Dermis blood vessel endothelial cell (primary cell): ENCODE measurements around the gene DAB2. TPM values are rescaled to one million over a fixed set of nuclear protein-coding genes. Genes with fewer than 3 reads are reported as not detected.
A peak's percentile ranks its signal among the peaks of the same experiment; 100 is the strongest.

Experiments used
- DNase-seq: peaks from one replicate; pipeline ENCODE4 v3.0.0; 2010
- total RNA-seq: library from RNA; depleted of rRNA; stranded (reverse); fragments of >200 nt; gene quantifications from 2 replicates; pipeline ENCODE4 v1.2.3, GENCODE V29; 2014

Gene DAB2
- total RNA-seq, 1 donor from 2014 or later = 129 TPM

DNA sequence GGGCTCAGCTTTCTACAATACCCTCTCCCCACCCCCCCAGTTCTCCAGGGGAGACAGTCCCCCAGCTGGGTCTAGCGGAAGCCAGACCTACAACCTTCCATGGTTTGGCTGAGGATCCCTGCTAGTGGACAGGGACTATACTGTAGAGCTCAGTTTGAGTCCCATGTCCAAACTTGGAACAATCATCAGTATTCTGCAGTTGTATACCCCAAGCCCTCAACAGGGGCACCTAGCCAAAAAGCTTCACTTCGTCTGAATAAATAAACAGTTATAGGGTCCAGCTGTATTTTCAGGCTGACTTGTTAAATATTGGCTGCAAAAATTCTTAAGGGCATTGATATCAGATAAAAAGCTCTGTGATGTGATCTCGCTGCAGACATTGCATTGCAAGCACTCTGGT is 45.1 kb downstream of the DAB2 start:
- DNase-seq = no peak

- DNase-seq = no peak
Observed at GRCh38 chr5:39377613-39378012, 47.2 kb downstream of the DAB2 start.

DNA sequence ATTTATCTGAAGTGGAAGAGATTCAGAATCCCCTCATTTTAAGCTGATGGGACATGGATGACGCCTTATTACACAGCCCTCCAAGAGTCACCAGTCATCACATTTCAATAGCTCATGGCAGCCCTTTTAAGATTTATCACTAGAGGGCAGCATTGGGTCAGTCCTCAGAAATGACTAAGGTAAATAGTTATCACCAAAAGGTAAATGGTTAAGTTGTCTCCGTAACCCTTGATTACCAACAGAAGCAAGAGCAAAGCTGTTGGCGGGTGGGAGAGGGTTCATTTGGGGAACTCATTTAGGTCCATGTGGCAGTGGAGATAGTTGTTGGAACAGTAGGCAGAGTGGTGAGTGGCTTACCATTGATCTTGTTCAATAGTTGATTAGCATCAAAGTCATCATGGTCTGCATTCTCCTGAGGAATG is 48.5 kb downstream of the DAB2 start:
- DNase-seq = peak; percentile 79

DNA sequence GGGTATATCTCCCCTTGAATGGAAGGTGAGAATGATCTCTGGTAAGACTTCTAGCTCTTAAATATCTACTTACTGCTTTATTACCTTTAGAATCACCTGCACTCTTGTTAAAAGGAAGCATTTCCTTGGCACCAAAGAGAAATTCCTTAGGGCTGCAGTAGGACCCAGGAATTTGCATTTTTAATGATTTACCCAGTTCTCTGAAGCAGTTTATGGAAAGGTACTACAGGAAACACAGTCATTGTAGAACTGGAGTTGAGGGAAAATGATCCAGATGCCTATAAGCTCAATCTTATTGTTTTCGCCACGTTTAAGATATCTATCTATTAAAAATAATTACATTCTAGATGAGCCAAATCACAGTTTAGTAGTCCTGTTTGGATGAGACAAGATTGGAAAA is 51.0 kb downstream of the DAB2 start:
- no peak for DNase-seq

DNA sequence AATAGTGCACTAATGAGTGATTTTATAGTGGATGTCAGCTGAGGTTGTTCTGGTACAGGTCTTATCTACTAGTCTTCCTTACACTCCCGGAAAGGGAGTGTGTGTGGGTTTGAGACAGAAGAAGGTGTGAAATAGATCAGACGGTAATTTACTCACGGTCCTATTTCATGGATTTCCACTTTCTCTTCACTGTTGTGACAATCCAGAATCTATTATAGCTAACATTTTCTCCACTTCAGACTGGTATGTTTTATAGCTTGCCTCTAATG is 53.5 kb downstream of the DAB2 start:
- no peak for DNase-seq

- DNase-seq = no peak
Observed at GRCh38 chr5:39370555-39371366, 54.0 kb downstream of the DAB2 start.

GRCh38 chr5:39369123-39369815 is 55.5 kb downstream of the DAB2 start:
- no peak for DNase-seq

DNA sequence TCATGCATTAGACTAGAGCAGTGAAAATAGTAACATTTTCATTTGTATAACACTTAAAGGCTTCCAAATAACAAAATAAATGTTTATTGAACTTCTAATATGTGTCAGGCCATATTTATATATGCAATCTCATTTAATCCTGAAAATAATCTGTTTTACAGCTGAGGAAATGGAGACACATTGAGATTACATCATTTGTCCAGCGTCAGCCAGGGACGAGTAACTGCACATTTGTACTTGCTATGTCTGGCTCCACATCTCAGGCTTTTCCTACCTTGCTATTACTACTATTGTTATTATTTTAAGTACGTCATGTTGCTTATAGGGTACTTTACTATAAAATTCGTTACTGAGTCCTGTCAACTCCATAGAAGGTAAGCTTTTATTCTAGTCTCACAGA is 56.7 kb downstream of the DAB2 start:
- no peak for DNase-seq

GRCh38 chr5:39367711-39368110 is 57.1 kb downstream of the DAB2 start:
- DNase-seq = no peak

GRCh38 chr5:39364367-39364766 is 60.4 kb downstream of the DAB2 start, which contains the start of gene C9:
Gene C9 (minus strand): TSS chr5:39364495. CDS start chr5:39364464, 31 bp downstream.
- no peak for DNase-seq

DNA sequence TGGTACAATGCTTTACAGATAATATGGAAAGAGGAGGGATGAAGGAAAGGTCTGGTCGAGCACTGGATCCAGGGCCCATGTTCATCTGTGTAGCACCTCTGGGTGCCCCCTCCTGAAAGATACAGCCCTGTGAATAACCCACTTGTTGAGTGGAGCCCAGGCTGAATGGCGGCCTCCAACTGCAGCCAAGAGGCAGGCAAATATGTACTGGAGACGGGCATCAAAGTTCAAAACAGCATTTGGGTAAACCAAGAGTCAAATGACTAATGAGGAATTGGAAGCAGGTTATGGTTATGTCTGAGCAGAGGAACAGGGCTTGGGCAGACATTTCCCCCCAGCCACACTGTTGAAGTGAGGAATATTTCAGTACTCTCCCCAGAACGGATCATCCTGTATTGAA is 61.6 kb downstream of the DAB2 start:
- no peak for DNase-seq

DNA sequence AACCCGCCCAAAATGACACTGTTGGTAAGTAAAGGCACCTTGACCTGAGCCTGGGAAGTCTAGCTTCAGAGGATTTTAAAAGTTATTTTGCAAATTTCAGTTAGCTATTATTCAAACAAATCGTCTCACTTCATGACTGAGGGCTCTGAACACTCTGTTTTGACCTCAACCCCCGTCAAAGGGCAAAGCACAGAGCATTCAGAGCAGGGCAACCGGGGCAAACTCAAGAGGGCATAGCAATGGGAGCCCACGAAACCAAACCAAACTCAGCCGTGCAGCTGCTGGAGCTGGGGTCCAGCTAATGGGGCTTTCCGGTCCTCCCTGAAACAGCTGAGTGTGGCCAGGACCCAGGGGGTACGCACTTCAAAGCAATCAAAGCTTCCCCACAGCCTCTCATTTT is 62.1 kb downstream of the DAB2 start:
- no peak for DNase-seq

DNA sequence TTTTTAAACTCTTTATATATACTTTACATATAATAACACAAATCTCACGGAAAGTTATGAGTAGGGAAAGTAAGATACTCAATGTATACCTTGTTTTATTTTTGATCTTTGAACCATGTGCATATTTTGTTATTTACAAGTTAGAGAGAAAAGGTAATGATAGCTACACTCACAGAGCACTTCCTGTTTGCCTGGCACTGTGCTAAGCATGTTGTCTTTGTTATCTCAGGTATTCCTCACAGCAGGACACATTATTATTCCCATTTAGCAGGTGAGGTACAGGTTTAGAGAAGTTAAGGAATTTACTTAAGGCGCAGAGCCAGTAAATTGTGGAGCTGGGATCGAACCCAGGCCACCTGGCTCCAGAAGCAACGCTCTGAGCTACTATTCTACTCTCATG is 63.5 kb downstream of the DAB2 start:
- DNase-seq = no peak

DNA sequence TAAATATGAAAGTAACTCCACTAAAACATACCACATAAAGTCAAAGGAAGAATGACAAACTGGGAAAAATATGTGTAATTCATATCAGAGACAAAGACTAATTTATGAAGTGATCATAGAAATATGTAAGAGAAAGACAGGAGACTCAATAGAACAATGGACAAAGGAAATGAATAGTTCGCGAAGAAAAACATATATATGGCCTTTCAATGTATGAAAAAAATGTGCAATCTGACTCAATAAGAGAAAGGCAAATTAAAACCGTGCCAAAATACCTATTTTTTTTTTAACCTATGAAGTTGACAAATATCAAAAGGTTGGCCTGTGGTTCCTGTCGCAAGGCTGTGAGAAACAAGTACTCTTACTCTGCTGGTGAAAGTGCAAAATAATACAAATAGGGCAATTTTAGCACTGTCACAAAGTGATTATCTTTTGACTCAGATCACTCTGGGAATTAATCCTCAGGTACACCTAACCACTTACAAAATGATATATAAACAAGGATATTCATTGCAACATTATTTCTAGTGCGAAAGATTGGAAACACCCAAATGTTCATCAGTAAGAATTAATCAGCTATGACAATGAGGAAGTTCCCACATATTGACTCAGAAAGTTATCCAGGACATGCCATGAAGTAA is 64.2 kb downstream of the DAB2 start:
- DNase-seq = peak; percentile 75

DNA sequence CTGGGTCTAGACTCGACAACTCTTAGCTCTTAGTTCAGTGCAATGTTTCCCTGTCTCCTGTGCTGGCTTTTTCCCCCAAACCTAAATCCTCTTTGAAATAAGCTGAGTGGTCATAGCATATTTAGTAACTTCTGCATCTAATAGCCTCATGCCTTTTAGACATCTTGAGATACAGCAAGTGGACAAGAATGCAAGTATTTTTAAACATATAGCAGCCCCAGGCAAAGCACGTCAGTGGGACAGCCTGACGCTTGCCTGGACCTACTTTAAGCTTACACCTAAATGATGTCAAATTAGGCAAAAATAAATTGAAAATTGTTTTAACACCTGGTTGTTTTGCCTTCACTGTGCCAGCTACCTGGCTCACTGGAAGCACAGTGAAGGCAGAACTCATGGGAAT is 68.5 kb downstream of the DAB2 start:
- no peak for DNase-seq

DNA sequence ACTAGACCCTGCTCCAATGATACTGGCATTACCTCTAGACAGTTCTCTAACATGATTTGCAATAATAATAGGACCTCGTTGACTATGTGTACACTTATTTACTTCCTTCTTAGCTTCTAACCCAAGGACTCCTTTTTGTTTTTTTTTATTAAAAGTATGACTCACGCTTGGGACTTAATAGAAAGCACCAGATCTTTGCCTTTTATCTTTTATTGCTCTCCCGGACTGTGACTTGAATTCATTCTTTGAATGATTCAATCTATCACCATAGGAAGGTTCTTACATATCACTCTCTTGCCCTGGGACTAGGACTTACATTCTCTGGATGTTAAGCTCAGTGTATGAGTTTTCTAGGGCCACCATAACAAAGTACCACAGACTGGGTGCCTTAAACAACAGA is 69.5 kb downstream of the DAB2 start:
- DNase-seq = peak; percentile 50

- peak; percentile 37 for DNase-seq
Observed at GRCh38 chr5:39353717-39354399, 70.9 kb downstream of the DAB2 start.

- DNase-seq = peak; percentile 52
Observed at GRCh38 chr5:39352951-39353350, 71.8 kb downstream of the DAB2 start.

- DNase-seq = no peak
Observed at GRCh38 chr5:39352170-39352569, 72.6 kb downstream of the DAB2 start.

DNA sequence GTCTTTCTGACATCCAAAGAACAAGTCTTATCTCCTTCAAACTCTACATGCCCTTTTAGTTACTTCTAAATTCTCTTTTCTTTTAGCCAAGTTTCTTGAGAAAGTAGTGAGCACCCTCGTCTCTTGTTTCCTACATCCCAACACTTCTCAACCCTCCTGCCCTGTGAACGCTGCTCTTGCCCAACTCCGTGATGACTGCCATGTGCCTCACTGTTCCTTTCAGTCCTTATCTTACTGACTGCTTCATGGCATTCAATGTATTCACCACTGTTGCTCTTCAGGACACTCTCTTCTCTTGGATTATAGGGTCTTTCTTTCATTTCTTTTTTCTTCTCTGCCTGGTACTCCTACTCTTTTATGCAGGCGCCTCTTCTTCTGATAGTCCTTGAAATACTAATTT is 75.3 kb downstream of the DAB2 start:
- DNase-seq = no peak

DNA sequence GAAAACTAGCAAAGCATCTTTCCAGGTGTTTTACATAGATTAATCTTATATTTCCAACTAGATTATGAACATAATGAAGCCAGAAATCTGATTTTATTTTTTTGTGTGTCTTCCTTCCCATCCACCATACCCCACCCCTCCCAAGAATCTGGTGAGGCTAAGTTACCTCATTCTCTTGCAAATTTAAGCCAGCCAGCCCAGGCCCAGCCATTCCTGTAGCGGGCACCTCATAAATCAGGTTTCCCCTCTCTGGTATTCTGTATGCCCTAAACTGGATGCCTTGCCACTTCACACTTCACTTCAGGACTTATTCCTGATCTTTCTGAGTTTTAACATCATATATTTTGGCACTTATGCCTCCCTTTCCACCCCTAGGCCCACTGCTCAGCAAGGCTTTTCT is 82.3 kb downstream of the DAB2 start:
- DNase-seq = no peak

DNA sequence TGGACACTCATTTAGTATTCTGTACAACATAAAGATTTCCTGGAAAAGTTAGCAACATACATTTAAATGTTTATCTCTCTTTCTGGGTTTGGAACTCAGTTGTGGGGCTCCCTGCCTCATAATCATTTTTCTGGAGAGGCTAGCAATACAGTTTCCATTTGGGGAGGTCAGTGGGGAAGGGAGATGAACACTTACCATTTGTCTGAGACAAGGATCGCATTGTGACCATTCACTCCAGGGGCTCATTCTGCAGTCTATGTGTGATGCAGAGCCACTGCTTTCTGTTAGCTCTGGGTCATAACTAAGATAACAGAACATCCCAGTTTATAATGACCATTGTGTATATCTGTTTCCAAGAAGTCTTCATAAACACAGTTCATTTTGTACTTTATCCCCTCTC is 82.9 kb downstream of the DAB2 start:
- DNase-seq = no peak

DNA sequence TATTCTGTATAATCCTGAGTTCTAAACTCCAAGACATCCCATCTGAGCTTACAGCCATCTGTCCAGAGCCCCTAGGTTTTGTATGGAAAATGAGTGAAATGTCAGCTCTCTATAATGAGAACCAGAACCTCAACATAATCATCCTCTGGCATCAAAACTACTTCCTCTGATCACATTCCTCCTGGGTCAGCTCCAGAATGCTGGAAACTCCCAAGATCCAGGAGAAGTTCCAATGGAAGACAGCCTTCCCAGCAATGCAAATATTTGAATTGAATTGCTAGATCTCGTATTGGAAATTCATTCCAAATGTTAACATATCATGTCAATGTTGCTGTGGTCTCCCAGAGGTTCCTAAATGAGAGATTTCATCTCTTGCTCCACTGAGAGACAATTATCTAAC is 84.3 kb downstream of the DAB2 start:
- DNase-seq = no peak
